ENCODE data around the gene GABRG3.

DNA sequence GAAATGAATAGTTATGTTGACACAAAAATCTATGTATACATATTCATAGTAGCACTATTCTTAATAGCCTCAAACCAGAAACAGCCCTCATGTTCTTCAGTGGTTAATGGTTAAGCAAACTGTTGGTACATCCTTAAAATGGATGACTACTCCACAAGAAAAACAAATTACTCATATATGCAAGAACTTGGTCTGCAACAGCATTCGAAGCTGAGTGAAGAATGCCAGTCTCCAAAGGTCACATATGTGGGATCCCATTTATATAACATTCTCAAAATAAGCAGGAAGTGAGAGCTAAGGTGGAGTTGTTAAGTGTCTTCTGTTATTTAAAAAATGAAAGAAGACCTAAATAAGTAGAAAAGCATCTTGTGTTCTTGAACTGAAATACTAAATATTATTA is 365.7 kb downstream of the GABRG3 start:
- TF ChIP-seq CTCF (IDR thresholded peaks at IDR 0.05; ENCODE audit: extremely low read depth in 1 of 2, insufficient read depth in 1 of 2, low read depth in 1 of 2, low read length in 2 of 2) (no peak), FOS (IDR thresholded peaks at IDR 0.05; ENCODE audit: borderline replicate concordance, insufficient read depth, low read length) (no peak), MAX (IDR thresholded peaks at IDR 0.05; ENCODE audit: insufficient read depth, insufficient read length) (no peak)

Data from endothelial cell of umbilical vein (primary cell).